GM18907 (cell line): Measurements from ENCODE around the gene AGPAT3.
A peak's percentile ranks its signal among the peaks of the same experiment; 100 is the strongest.

Source experiments
- ATAC-seq: cut with Tn5 transposase; IDR thresholded peaks from one replicate; pipeline ENCODE4 v1.9.1; 2021; ENCODE audit warnings: mild to moderate bottlenecking, moderate library complexity; ENCODE audit not compliant: unreplicated experiment

Gene AGPAT3

GRCh38 chr21:43951911-43952703 is 87.1 kb downstream of the AGPAT3 start:
- no peak for ATAC-seq

DNA sequence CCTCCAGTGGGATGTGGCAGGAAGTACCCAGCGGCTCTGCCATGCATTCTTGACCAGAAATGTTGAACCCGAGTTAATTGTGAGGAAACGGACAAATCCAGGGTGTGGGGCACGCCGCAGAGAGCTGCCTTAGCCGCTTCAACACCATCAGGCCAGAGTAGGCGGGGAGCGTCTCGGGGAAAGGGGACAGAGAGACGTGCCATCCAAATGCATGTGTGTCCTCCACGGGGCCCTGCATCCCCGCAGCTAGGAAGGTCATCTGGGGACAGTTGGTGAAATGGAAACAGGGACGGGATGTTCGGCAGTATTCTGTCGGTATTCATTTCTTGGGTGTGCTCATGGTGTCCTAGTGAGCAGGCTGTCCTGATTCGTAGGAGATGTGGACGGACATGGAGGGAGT is 88.0 kb downstream of the AGPAT3 start:
- no peak for ATAC-seq

DNA sequence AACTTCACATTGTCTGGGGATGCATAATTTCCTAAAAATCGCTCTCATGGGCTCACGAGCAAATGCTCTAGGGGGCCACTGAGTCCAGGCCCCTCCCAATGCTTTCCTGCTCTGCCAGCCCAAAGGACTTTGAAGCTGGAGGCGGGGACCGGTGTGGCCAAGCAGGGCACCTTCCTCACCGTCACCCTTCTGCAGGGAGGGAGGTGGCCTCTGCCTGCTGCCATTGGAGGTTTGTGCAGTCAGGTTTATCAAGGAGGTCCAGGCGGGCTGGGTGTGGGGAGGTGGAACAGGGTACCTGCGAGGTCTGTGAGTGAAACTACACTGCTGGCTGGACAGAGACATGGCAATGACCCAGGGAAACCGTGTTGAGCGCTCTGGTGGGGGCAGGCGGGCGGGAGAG is 89.0 kb downstream of the AGPAT3 start:
- ATAC-seq, result no peak

DNA sequence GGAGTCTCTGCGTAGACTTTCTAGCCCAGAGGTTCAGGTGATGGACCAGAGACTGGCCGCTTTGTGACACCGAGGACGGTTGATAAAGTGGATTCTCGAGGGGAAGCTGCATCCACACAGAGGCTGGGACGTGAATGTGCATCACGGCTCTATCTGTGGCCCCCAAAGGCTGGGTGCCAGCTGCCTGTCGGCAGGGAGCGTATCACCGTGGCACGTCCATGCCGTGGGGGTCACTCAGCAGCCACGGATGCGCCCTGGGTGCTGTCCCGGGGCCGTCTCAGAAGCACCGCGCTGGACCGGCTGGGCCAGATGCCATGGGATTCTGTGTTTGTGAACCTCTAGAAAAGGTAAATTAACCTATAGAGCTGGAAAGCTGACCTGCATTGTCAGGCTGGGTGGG is 89.9 kb downstream of the AGPAT3 start:
- no peak for ATAC-seq

- no peak for ATAC-seq
Measured at GRCh38 chr21:43956019-43956669, 91.1 kb downstream of the AGPAT3 start.

GRCh38 chr21:43956670-43957035 is 91.6 kb downstream of the AGPAT3 start:
- no peak for ATAC-seq

GRCh38 chr21:43957128-43957571 is 92.1 kb downstream of the AGPAT3 start:
- ATAC-seq, result peak; percentile 34

DNA sequence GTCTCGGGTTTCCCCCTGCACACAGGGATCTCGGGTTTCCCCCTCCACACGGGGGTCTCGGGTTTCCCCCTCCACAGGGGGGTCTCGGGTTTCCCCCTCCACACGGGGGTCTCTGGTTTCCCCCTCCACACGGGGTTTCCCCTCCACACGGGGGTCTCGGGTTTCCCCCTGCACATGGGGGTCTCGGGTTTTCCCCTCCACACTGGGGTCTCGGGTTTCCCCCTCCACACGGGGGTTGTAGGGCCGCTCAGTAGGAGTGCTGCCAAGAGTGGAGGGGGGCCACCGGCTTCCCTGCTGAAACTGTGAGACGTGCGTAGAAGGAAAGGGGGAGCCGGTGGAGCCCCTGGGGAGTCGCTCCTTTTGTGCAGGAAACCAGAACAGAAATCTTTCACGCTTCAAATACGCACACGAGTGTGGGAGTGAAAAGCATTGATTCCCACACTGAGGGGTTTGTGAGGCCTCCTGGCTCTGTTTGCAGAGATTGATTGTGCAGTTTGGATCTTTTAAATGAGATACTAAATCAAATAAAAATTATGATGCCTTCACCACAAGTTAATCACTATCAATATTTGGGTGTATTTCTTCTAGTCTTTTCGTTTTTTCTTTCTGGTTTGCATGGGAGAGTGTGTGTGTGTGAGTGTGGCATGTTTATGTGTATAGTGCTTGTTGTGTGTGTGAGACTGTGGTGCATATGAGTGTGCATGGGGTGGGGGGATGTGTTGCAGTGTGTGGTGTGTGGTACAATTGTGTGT is 92.8 kb downstream of the AGPAT3 start:
- peak; percentile 34 for ATAC-seq

DNA sequence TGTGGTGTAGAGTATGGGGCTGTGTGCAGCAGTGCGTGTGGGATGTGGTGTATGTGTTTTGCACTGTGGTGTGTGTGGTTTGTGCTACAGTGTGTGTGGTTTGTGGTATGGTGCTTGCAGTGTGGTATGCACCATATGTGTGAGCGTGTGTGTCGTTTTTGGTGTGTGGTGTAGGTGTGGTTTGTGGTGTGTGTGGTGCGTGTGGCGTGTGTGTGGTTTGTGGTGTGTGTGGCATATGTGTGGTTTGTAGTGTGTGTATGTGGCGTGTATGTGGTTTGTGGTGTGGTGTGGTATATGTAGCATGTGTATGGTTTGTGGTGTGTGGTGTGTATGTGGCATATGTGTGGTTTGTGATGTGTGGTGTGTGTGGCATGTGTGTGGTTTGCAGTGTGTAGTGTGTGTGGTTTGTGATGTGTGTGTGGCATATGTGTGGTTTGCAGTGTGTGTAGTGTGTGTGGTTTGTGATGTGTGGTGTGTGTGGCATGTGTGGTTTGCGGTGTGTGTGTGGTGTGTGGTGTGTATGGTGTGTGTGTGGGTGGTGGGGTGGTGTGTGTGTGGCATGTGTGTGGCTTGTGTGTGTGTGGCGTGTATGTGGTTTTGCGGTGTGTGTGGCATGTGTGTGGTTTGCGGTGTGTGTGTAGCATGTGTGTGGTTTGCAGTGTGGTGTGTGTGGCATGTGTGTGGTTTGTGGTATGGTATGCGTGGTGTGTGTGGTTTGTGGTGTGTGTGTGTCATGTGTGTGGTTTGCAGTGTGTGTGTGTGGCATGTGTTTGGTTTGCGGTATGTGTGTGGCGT is 93.5 kb downstream of the AGPAT3 start:
- ATAC-seq, result no peak

- no peak for ATAC-seq
Measured at GRCh38 chr21:43959231-43960116, 94.5 kb downstream of the AGPAT3 start.

- ATAC-seq, result no peak
Measured at GRCh38 chr21:43961382-43961909, 96.4 kb downstream of the AGPAT3 start.

- ATAC-seq, result no peak
Measured at GRCh38 chr21:43965911-43966585, 101.0 kb downstream of the AGPAT3 start.

- ATAC-seq, result no peak
Measured at GRCh38 chr21:43966946-43967512, 102.0 kb downstream of the AGPAT3 start.

GRCh38 chr21:43967981-43968380 is 103.0 kb downstream of the AGPAT3 start:
- ATAC-seq, result no peak

- no peak for ATAC-seq
Measured at GRCh38 chr21:43968410-43969114, 103.5 kb downstream of the AGPAT3 start.

- ATAC-seq, result no peak
Measured at GRCh38 chr21:43969115-43969444, 104.1 kb downstream of the AGPAT3 start.

DNA sequence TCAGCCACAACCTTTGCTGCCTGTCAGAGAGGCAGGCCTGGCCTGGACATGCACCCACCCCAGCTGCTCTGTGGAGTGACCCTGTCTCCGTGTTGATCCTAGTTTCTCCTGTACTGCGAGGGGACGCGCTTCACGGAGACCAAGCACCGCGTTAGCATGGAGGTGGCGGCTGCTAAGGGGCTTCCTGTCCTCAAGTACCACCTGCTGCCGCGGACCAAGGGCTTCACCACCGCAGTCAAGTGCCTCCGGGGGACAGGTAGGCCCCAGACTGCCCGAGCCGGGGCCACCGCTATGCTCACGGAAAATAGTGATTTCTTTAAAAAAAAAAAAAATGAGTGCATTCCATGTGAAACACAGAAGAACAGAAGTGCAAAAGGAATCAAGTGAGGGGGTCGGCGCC is 105.5 kb downstream of the AGPAT3 start:
- ATAC-seq, result no peak
